Left ventricle myocardium inferior (tissue), 1 donor: ENCODE results near the gene HTRA3. TPM values are rescaled to one million over a fixed set of nuclear protein-coding genes. Genes with fewer than 3 reads are reported as not detected.

Experiments
- DNase-seq: peaks from one replicate; pipeline ENCODE4 v3.0.0-alpha.2; 2020
- H3K27ac ChIP-seq: fragments of 200-600 bp; replicated peaks from 2 replicates; pipeline ENCODE4 v1.8.0; 2021
- H3K27me3 ChIP-seq: fragments of 200-600 bp; 2 replicates; pipeline ENCODE4 v1.8.0; 2021; ENCODE audit warnings: low read depth
- H3K36me3 ChIP-seq: fragments of 200-600 bp; 2 replicates; pipeline ENCODE4 v1.8.0; 2021
- H3K4me1 ChIP-seq: fragments of 200-600 bp; 2 replicates; pipeline ENCODE4 v1.8.0; 2021
- H3K4me3 ChIP-seq: fragments of 200-600 bp; 2 replicates; pipeline ENCODE4 v1.8.0; 2021; ENCODE audit warnings: mild to moderate bottlenecking, moderate library complexity
- H3K9me3 ChIP-seq: fragments of 200-600 bp; replicated peaks from 2 replicates; pipeline ENCODE4 v1.8.0; 2021
- CTCF ChIP-seq: fragments of 200-600 bp; IDR thresholded peaks from 2 replicates; pipeline ENCODE4 v1.8.0; 2021; ENCODE audit warnings: antibody characterized with exemption, mild to moderate bottlenecking, borderline replicate concordance
- intact Hi-C: fragments of 100-400 bp; cut with micrococcal nuclease; formaldehyde crosslinking; loops from one replicate; pipeline ENCODE4 v1.11.0; 2022
- total RNA-seq: library from RNA; stranded (reverse); fragmentation: NEBNext Ultra II Directional; extraction: Animal tissue kit (Norgen Biotek cat#: 25700); gene quantifications from one replicate; pipeline ENCODE4 v1.2.1, GENCODE V29; 2021
- donor health status: DM: no; HTN: yes; CAD: no; lungs with severe emphysema.

The HTRA3 gene
- total RNA-seq, 1 donor from 2014 or later, result 119 TPM

- Histone ChIP-seq H3K27me3 (no peaks in the 10 kb centered on the region), H3K36me3 (no peaks in the 10 kb centered on the region), H3K27ac (peak overlapping the region; percentile 86), H3K4me3 (peak overlapping the region; percentile 7), H3K9me3 (no peaks in the 10 kb centered on the region), H3K4me1 (peaks cover 100% of the 10 kb centered on the region)
- intact Hi-C loops, result no loop called here
- TF ChIP-seq CTCF, result no peak
- peak; percentile 78 for DNase-seq
Observed at GRCh38 chr4:8276358-8277240, 7.0 kb downstream of the HTRA3 start.

GRCh38 chr4:8277356-8278008 lies 7.9 kb downstream of the HTRA3 start:
- no peaks in the 10 kb centered on the region for H3K36me3 ChIP-seq
- H3K4me3 ChIP-seq, result no peak overlapping the region
- no peaks in the 10 kb centered on the region for H3K27me3 ChIP-seq
- H3K9me3 ChIP-seq, result no peaks in the 10 kb centered on the region
- no peak for TF ChIP-seq CTCF
- H3K4me1 ChIP-seq, result peaks cover 100% of the 10 kb centered on the region
- peak; percentile 12 for DNase-seq
- intact Hi-C loops, result no loop called here
- peak overlapping the region; percentile 86 for H3K27ac ChIP-seq

- intact Hi-C loops, result no loop called here
- Histone ChIP-seq H3K36me3 (no peaks in the 10 kb centered on the region), H3K9me3 (no peaks in the 10 kb centered on the region), H3K27ac (peak overlapping the region; percentile 86), H3K4me1 (peaks cover 97% of the 10 kb centered on the region), H3K27me3 (no peaks in the 10 kb centered on the region), H3K4me3 (no peak overlapping the region)
- DNase-seq, result peak; percentile 18
- TF ChIP-seq CTCF, result no peak
Observed at GRCh38 chr4:8278009-8278395, 8.4 kb downstream of the HTRA3 start.

- no peak overlapping the region for H3K4me3 ChIP-seq
- H3K27ac ChIP-seq, result peak overlapping the region; percentile 86
- no peaks in the 10 kb centered on the region for H3K27me3 ChIP-seq
- DNase-seq, result peak; percentile 38
- no peaks in the 10 kb centered on the region for H3K9me3 ChIP-seq
- H3K36me3 ChIP-seq, result peaks cover under 1% of the 10 kb centered on the region
- H3K4me1 ChIP-seq, result peaks cover 97% of the 10 kb centered on the region
- intact Hi-C loops, result no loop called here
- no peak for TF ChIP-seq CTCF
Observed at GRCh38 chr4:8278421-8279287, 9.1 kb downstream of the HTRA3 start.
